ENCODE data around the gene ASH1L.

ASH1L gene

DNA sequence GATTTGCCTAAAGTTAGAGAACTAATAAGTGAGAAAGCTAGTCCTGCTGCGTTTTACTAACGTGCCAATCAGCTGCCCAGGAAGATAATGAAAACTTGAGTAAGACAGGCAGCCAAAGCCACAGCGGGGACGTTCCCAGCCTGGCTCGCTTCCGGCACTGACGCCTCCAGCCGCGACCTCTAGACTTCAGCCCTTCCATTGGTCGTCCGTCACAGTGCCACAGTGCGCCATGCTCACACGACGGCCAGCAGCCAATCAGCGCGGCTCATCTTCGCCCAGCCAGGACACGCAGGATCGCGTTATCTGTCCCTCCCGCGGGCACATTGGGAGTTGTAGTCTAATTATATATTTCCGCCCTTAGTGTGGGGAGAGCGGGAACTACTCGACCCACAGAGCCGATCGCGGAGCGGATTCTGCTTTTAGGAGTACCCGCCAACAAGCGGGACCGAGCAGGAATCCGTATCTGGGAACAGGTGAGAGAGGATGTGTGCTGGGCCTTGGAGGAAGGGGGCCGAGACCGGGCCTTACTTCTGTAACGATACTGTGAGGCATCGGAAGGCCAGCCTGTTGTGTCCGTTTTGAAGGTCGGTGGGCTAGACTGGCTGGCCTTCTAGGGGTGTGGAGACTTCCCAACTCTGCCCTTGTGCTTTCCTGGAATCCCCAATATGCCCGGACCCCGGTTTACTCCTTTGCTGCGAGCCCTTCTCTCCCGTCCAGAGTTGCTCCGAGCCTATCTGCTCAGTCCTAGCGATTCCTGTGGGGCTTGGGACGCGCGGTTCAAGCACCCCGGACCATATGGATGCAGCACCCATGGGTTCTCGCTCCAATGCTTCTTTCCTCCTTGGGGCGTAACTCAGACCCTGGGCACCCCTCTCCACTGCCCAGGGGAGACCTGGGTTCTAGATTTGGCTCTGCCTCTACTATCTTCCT lies 253.8 kb downstream of the ASH1L start, which contains the start of gene FDPS:
TSS of gene FDPS (plus strand) at position 374 of the 930 bp plus-strand sequence. CDS start 924 bp downstream, outside the sequence.
- ChIA-PET CTCF (interaction anchor here (0.7 to 4.4 kb wide), 12 partner anchors 11 to 477 kb away, joined by 3 to 52 read pairs (median 3); partner anchors contain the start of genes CLK2, HCN3 and KRTCAP2), POLR2A (interaction anchor here (0.5 to 1.3 kb wide), 10 partner anchors 9 to 1316 kb away, joined by 3 to 9 read pairs (median 3); a partner anchor contains a TSS)
- TF ChIP-seq CTCF (IDR thresholded peaks at IDR 0.05; ENCODE audit: control extremely low read depth, extremely low read depth, low read depth, missing control alignments): no peak
- DNase-seq (ENCODE audit: extremely low spot score): peak; percentile 98

- ChIA-PET CTCF (interaction anchor here (0.7 to 4.4 kb wide), 8 partner anchors 10 to 62 kb away, joined by 3 to 52 read pairs (median 4); partner anchors contain the start of gene HCN3), POLR2A (interaction anchor here (1.3 kb wide), 1 partner anchor 16 kb away, joined by 9 read pairs; no protein-coding TSS in a partner anchor)
- no peak for DNase-seq (ENCODE audit: extremely low spot score)
- TF ChIP-seq CTCF (IDR thresholded peaks at IDR 0.05; ENCODE audit: control extremely low read depth, extremely low read depth, low read depth, missing control alignments): peak; percentile 33
These were observed 255.3 kb downstream of the ASH1L start for GRCh38 chr1:155307247-155307740.

DNA sequence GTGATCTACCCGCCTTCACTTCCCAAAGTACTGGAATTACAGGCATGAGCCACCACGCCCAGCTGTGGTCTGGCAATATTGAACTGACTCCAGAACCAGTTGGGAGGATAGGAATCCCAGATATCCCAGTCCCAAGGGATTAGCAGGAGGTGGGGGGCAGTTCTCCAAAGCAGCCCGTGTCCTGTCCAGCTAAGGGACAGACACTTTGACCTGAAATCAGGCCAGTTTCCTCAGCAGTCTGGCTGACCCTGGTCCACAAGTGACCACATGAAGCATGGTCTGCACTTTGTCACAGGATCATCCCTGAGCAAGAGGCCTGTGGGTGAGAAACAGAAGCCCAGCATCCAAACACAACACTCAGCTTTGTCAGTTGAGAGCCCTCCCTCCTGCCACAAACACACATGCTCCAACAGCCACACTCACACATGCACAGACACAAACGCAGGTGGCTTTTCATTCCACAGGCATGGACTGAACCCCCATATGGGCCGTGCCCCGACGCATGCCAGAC lies 256.7 kb downstream of the ASH1L start:
- no peak for TF ChIP-seq CTCF (IDR thresholded peaks at IDR 0.05; ENCODE audit: control extremely low read depth, extremely low read depth, low read depth, missing control alignments)
- ChIA-PET CTCF (interaction anchor here (2.4 to 4.4 kb wide), 3 partner anchors 13 to 55 kb away, joined by 8 to 52 read pairs (median 26); no protein-coding TSS in a partner anchor), POLR2A (no interaction called here)
- no peak for DNase-seq (ENCODE audit: extremely low spot score)

DNA sequence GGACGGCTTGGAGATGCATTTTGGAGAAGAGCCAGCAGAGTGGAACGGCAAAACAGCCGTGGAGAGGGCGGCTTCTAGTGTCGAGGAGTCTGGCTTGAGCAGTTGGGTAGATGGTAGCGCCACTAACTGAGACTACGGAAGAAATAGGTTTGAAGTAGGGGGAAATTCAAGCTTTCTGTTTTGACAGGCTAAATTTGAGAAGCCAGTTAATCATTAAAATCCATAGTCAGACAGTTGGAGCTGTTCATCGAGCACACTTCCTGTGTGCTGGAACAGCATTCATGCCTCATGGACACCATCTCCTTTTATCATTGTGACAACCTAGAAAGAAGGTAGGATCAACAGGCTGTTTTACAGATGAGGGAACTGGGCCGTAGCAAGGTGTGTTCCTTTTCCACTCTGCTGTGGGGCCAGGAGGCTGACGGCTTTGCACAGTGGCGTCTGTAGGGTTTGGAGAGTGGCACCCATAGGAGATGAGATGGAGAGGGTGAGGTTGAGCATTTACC lies 258.0 kb downstream of the ASH1L start:
- no peak for DNase-seq (ENCODE audit: extremely low spot score)
- POLR2A ChIA-PET: no interaction called here
- no peak for TF ChIP-seq CTCF (IDR thresholded peaks at IDR 0.05; ENCODE audit: control extremely low read depth, extremely low read depth, low read depth, missing control alignments)
- CTCF ChIA-PET: interaction anchor here (1.0 to 4.4 kb wide), 4 partner anchors 12 to 54 kb away, joined by 3 to 52 read pairs (median 17); no protein-coding TSS in a partner anchor

DNA sequence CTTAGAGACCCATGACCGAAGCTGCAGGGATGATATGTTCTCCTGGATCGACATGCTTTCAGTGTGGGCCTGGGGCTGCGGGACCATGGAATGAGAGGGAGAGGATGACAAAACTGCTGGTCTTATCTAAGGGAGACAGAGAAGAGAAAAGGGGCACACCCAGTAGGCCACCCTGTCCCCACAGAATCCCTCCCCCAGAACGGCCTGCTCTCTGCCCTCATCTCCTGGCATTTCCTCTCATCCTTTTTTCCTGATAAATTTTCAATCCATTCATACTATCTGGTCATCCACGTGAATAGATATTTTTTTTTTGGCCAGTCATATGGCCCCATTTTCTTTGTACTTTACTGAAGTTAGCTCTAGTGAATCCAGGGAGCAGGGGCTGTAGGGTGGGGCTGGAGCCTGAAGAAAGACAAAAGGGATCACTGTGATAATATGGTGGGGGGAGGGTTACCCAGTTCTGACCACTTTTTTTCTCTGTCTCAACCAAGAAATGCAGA lies 261.2 kb downstream of the ASH1L start, which contains the start of gene PKLR:
TSS of gene PKLR (minus strand) at position 97 of the 500 bp plus-strand sequence. CDS start at position 54, 43 bp downstream.
- ChIA-PET CTCF (interaction anchor here (2.1 kb wide), 1 partner anchor 51 kb away, joined by 9 read pairs; no protein-coding TSS in a partner anchor), POLR2A (no interaction called here)
- TF ChIP-seq CTCF (IDR thresholded peaks at IDR 0.05; ENCODE audit: control extremely low read depth, extremely low read depth, low read depth, missing control alignments): no peak
- no peak for DNase-seq (ENCODE audit: extremely low spot score)
